Smooth muscle cell (in vitro differentiated cells): Measurements from ENCODE around the gene PPM1E. TPM values are rescaled to one million over a fixed set of nuclear protein-coding genes. Genes with fewer than 3 reads are reported as not detected.

ENCODE experiments used
- DNase-seq: peaks from one replicate; lab custom pipeline; 2025; ENCODE audit not compliant: unreplicated experiment; lab: John Stamatoyannopoulos, UW
- H2AFZ ChIP-seq: fragments of 200-600 bp; sonication (generic); 2 replicates; pipeline ENCODE4 v1.6.0; 2016; ENCODE audit warnings: antibody characterized with exemption, low read depth, mild to moderate bottlenecking
- H3F3A ChIP-seq: fragments of 200-600 bp; sonication (generic); 2 replicates; pipeline ENCODE4 v1.6.0; 2017; ENCODE audit warnings: antibody characterized with exemption, low read depth
- H3K27ac ChIP-seq: fragments of 200-600 bp; sonication (generic); 2 replicates; pipeline ENCODE4 v1.5.1; 2016; ENCODE audit warnings: low read depth, mild to moderate bottlenecking
- H3K27me3 ChIP-seq: fragments of 200-600 bp; sonication (generic); 2 replicates; pipeline ENCODE4 v1.6.1; 2016; ENCODE audit warnings: low read depth, mild to moderate bottlenecking
- H3K36me3 ChIP-seq: fragments of 200-600 bp; sonication (generic); 2 replicates; pipeline ENCODE4 v1.5.1; 2016; ENCODE audit warnings: low read depth
- H3K4me1 ChIP-seq: fragments of 200-600 bp; sonication (generic); 2 replicates; pipeline ENCODE4 v1.5.1; 2016; ENCODE audit warnings: low read depth
- H3K4me2 ChIP-seq: fragments of 200-600 bp; sonication (generic); 2 replicates; pipeline ENCODE4 v1.6.0; 2016; ENCODE audit warnings: mild to moderate bottlenecking
- H3K4me3 ChIP-seq: fragments of 200-600 bp; sonication (generic); 2 replicates; pipeline ENCODE4 v1.5.1; 2016; ENCODE audit warnings: mild to moderate bottlenecking
- H3K79me2 ChIP-seq: fragments of 200-600 bp; sonication (generic); 2 replicates; pipeline ENCODE4 v1.6.0; 2016; ENCODE audit warnings: low read depth, mild to moderate bottlenecking
- H3K9ac ChIP-seq: fragments of 200-600 bp; sonication (generic); 2 replicates; pipeline ENCODE4 v1.6.0; 2016; ENCODE audit warnings: low read depth
- H3K9me3 ChIP-seq: fragments of 200-600 bp; sonication (generic); replicated peaks from 2 replicates; pipeline ENCODE4 v1.5.1; 2016; ENCODE audit warnings: low read depth
- H4K20me1 ChIP-seq: fragments of 200-600 bp; sonication (generic); 2 replicates; pipeline ENCODE4 v1.6.0; 2016; ENCODE audit warnings: low read depth
- WGBS: methylation state at CpG from one replicate; pipeline ENCODE4 v1.1.7; 2016; ENCODE audit warnings: low lambda C conversion rate; 5-methylcytosine and 5-hydroxymethylcytosine counted together
- polyA plus RNA-seq: library from polyadenylated mRNA; unstranded; fragments of >200 nt; fragmentation: Nextera tagmentation; extraction: Ambion mirVana; gene quantifications from 2 replicates; pipeline ENCODE4 v1.2.1, GENCODE V29; 2016
- small RNA-seq: library from RNA; depleted of rRNA; stranded (forward); fragments of <200 nt; gene quantifications from one replicate; pipeline ENCODE3, GENCODE V24; 2014
- total RNA-seq: library from RNA; depleted of rRNA; stranded (reverse); fragments of >200 nt; gene quantifications from 2 replicates; pipeline ENCODE4 v1.2.3, GENCODE V29; 2014
- TF ChIP-seq, protein P1 (sequence below): fragments of 200-600 bp; sonication (generic); IDR thresholded peaks from 2 replicates; pipeline ENCODE4 v1.5.1; 2017; ENCODE audit warnings: borderline replicate concordance, mild to moderate bottlenecking, antibody characterized with exemption; ENCODE audit not compliant: insufficient read depth, poor library complexity, severe bottlenecking

Gene PPM1E
- total and polyA plus RNA-seq, 2 experiments from 2014 or later = 0.29 to 0.72 TPM

- no peak overlapping the region for H3K27ac ChIP-seq
- H3K9me3 ChIP-seq = no peaks in the 10 kb centered on the region
- H3K4me2 ChIP-seq = no peak overlapping the region
- H3K36me3 ChIP-seq = no peaks in the 10 kb centered on the region
- no peaks in the 10 kb centered on the region for H3K4me1 ChIP-seq
- no peak overlapping the region for H2AFZ ChIP-seq
- H3K79me2 ChIP-seq = no peaks in the 10 kb centered on the region
- H3F3A ChIP-seq = no peaks in the 10 kb centered on the region
- no peaks in the 10 kb centered on the region for H3K27me3 ChIP-seq
- TF ChIP-seq, protein P1, sequence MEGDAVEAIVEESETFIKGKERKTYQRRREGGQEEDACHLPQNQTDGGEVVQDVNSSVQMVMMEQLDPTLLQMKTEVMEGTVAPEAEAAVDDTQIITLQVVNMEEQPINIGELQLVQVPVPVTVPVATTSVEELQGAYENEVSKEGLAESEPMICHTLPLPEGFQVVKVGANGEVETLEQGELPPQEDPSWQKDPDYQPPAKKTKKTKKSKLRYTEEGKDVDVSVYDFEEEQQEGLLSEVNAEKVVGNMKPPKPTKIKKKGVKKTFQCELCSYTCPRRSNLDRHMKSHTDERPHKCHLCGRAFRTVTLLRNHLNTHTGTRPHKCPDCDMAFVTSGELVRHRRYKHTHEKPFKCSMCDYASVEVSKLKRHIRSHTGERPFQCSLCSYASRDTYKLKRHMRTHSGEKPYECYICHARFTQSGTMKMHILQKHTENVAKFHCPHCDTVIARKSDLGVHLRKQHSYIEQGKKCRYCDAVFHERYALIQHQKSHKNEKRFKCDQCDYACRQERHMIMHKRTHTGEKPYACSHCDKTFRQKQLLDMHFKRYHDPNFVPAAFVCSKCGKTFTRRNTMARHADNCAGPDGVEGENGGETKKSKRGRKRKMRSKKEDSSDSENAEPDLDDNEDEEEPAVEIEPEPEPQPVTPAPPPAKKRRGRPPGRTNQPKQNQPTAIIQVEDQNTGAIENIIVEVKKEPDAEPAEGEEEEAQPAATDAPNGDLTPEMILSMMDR = no peak
- H3K4me3 ChIP-seq = no peak overlapping the region
- H4K20me1 ChIP-seq = no peaks in the 10 kb centered on the region
- no peak for DNase-seq
- H3K9ac ChIP-seq = no peak overlapping the region
- 100% methylated on average over 1 of the region's 1 CpG for WGBS
These were observed 275.2 kb downstream of the PPM1E start for GRCh38 chr17:59030811-59031210.

Small RNAs within 50 kb of the gene (small RNA-seq; reads per million reads assigned to genes)
- gene AC025521.1 (not detected), gene RF00017 (not detected), gene RNU6-518P (not detected)

Other genes with a start within 250 kb of the PPM1E start
- 25.4 and 45.0 TPM in 2 replicates for gene MTMR4, start 241.2 kb upstream of the PPM1E start, total RNA-seq
- 15.8 and 20.6 TPM in 2 replicates for gene MTMR4, start 241.2 kb upstream of the PPM1E start, polyA plus RNA-seq
- gene TEX14, start 63.8 kb upstream of the PPM1E start, total RNA-seq = 0.04 TPM in 1 of 2 replicates, not detected in the other
- not detected in 2 replicates for gene TEX14, start 63.8 kb upstream of the PPM1E start, polyA plus RNA-seq
- 20.9 and 23.2 TPM in 2 replicates for gene RAD51C, start 63.3 kb upstream of the PPM1E start, total RNA-seq
- gene RAD51C, start 63.3 kb upstream of the PPM1E start, polyA plus RNA-seq = 27.1 and 29.9 TPM in 2 replicates